HCT116 (cell line): ENCODE data around the gene GCLC. TPM values are rescaled to one million over a fixed set of nuclear protein-coding genes. Genes with fewer than 3 reads are reported as not detected.

ENCODE experiments used
- ATAC-seq: fragments of 200-7000 bp; cut with Tn5 transposase; 2 replicates; pipeline ENCODE4 v1.9.1; 2020; ENCODE audit warnings: mild to moderate bottlenecking, moderate library complexity
- BruUV-seq: library from RNA; stranded (reverse); fragments of 400-500 nt; replicated peaks from 2 replicates; lab custom pipeline; 2021; lab: Mats Ljungman, UMichigan
- CTCF ChIA-PET: fragments of 300-600 bp; sonication (Branson Sonifier 250); formaldehyde crosslinking; loops from one replicate; lab custom pipeline; 2021; ENCODE audit warnings: antibody characterized with exemption; lab: Charles Lee
- POLR2A ChIA-PET: fragments of 300-600, 350-600 bp; sonication (Branson Sonifier 250); formaldehyde crosslinking; loops from one replicate; lab custom pipeline; 2021; ENCODE audit warnings: antibody characterized with exemption; lab: Charles Lee
- RAD21 ChIA-PET, 2 experiments: fragments of 300-600 bp; sonication (Branson Sonifier 250); formaldehyde crosslinking; loops; one replicate each; lab custom pipeline; 2023; ENCODE audit warnings: low total read pairs in 2 of 2; ENCODE audit not compliant: uncharacterized antibody in 2 of 2, unreplicated experiment in 2 of 2, low non-redundant PET in 1 of 2; lab: Charles Lee
- DNase-seq: peaks from one replicate; pipeline ENCODE4 v3.0.0-alpha.2; 2010; ENCODE audit warnings: low read depth, low spot score
- H2AFZ ChIP-seq: fragments of 200-600 bp; shearing (Covaris generic), sonication (generic); 2 replicates; pipeline ENCODE4 v1.6.1; 2017; ENCODE audit warnings: low read depth, mixed run types, mixed read lengths, antibody characterized with exemption, low read length; ENCODE audit not compliant: poor library complexity, severe bottlenecking
- H3K27ac ChIP-seq: 2 replicates; pipeline ENCODE4 v1.5.1; 2012; ENCODE audit warnings: low read depth, low read length
- H3K27me3 ChIP-seq: fragments of 200-600 bp; sonication (generic); 2 replicates; pipeline ENCODE4 v1.6.1; 2016; ENCODE audit warnings: mixed run types, low read length, mixed read lengths; ENCODE audit not compliant: insufficient read depth
- H3K36me3 ChIP-seq, 2 experiments: fragments of 200-500 bp in 1 of 2; fragments of 200-600 bp in 1 of 2; sonication (Bioruptor generic) in 1 of 2; sonication (generic) in 1 of 2; 2 replicates each; pipeline versions ENCODE4 v1.5.1 to v1.6.1; 2014 to 2016; ENCODE audit warnings: low read length in 2 of 2, inconsistent platforms in 1 of 2, mixed read lengths in 1 of 2, mixed run types in 1 of 2; ENCODE audit not compliant: insufficient read depth in 2 of 2, control insufficient read depth in 1 of 2
- H3K4me1 ChIP-seq, 2 experiments: fragments of 200-600 bp in 1 of 2; sonication (generic) in 1 of 2; 2 replicates each; pipeline versions ENCODE4 v1.5.1 to v1.6.1; 2012 to 2017; ENCODE audit warnings: low read length in 2 of 2, inconsistent platforms in 1 of 2, mild to moderate bottlenecking in 1 of 2, mixed read lengths in 1 of 2, mixed run types in 1 of 2, moderate library complexity in 1 of 2; ENCODE audit not compliant: insufficient read depth in 2 of 2, control insufficient read depth in 1 of 2
- H3K4me2 ChIP-seq: fragments of 200-600 bp; sonication (generic); 2 replicates; pipeline ENCODE4 v1.6.1; 2017; ENCODE audit warnings: mixed run types, low read length, mixed read lengths
- H3K4me3 ChIP-seq, 2 experiments: fragments of 200-600 bp in 1 of 2; sonication (generic) in 1 of 2; replicated peaks in 1 of 2; 2 replicates each; pipeline ENCODE4 v1.5.1; 2011 to 2016; ENCODE audit warnings: low read length in 2 of 2, control low read depth in 1 of 2, low read depth in 1 of 2, mild to moderate bottlenecking in 1 of 2, mixed read lengths in 1 of 2, mixed run types in 1 of 2
- H3K79me2 ChIP-seq: fragments of 200-600 bp; sonication (generic); 2 replicates; pipeline ENCODE4 v1.6.1; 2017; ENCODE audit warnings: mild to moderate bottlenecking, mixed run types, low read length, moderate library complexity, mixed read lengths; ENCODE audit not compliant: insufficient read depth
- H3K9ac ChIP-seq: fragments of 200-600 bp; sonication (generic); 2 replicates; pipeline ENCODE4 v1.6.1; 2016; ENCODE audit warnings: low read length, mixed read lengths
- H3K9me2 ChIP-seq: fragments of 200-600 bp; sonication (generic), shearing (Covaris generic); 2 replicates; pipeline ENCODE4 v1.6.1; 2017; ENCODE audit warnings: mixed run types, mild to moderate bottlenecking, moderate library complexity; ENCODE audit not compliant: insufficient read depth
- H3K9me3 ChIP-seq, 2 experiments: fragments of 200-500 bp in 1 of 2; fragments of 200-600 bp in 1 of 2; sonication (Bioruptor generic) in 1 of 2; sonication (generic) in 1 of 2; 2 replicates each; pipeline ENCODE4 v1.6.1; 2014 to 2017; ENCODE audit warnings: low read length in 2 of 2, mixed read lengths in 2 of 2, inconsistent platforms in 1 of 2, low read depth in 1 of 2, mild to moderate bottlenecking in 1 of 2, mixed run types in 1 of 2, moderate library complexity in 1 of 2; ENCODE audit not compliant: control insufficient read depth in 1 of 2, insufficient read depth in 1 of 2
- H4K20me1 ChIP-seq: fragments of 200-600 bp; sonication (generic), shearing (Covaris generic); 2 replicates; pipeline ENCODE4 v1.6.1; 2017; ENCODE audit warnings: mixed run types, mild to moderate bottlenecking, moderate library complexity; ENCODE audit not compliant: insufficient read depth
- SIN3A ChIP-seq: IDR thresholded peaks from 2 replicates; pipeline ENCODE4 v1.6.1; 2012; ENCODE audit warnings: low read depth
- intact Hi-C: fragments of 100-400 bp; cut with micrococcal nuclease; formaldehyde crosslinking; loops from 2 replicates; pipeline ENCODE4 v1.10.0; 2022
- total RNA-seq: library from RNA; stranded (reverse); gene quantifications from one replicate; pipeline ENCODE4 v1.2.1, GENCODE V29; 2021; ENCODE audit not compliant: unreplicated experiment

Gene GCLC
- total RNA-seq, 1 experiment from 2014 or later = 72.0 TPM

GRCh38 chr6:53447865-53448264, 97.0 kb downstream of the GCLC start:
- ChIA-PET POLR2A (no interaction called here), CTCF (no interaction called here), RAD21 (interaction anchor here in 1 of 2 experiments (0.6 kb wide), 1 partner anchor 57 kb away, joined by 3 read pairs; no protein-coding TSS in a partner anchor)
- H4K20me1 ChIP-seq = no peaks in the 10 kb centered on the region
- no peaks in the 10 kb centered on the region for H3K36me3 ChIP-seq
- H3K79me2 ChIP-seq = no peaks in the 10 kb centered on the region
- no TSS peak for BruUV-seq
- no peak overlapping the region for H3K4me3 ChIP-seq
- no peak overlapping the region for H2AFZ ChIP-seq
- no peak for TF ChIP-seq SIN3A
- DNase-seq (no peak), ATAC-seq (no peak)
- no peaks in the 10 kb centered on the region for H3K4me1 ChIP-seq
- no peaks in the 10 kb centered on the region for H3K9me2 ChIP-seq
- H3K9ac ChIP-seq = no peak overlapping the region
- no peaks in the 10 kb centered on the region for H3K9me3 ChIP-seq
- no peak overlapping the region for H3K4me2 ChIP-seq
- intact Hi-C loops = no loop called here
- H3K27me3 ChIP-seq = no peaks in the 10 kb centered on the region
- no peak overlapping the region for H3K27ac ChIP-seq

Other genes with a start within 250 kb of the GCLC start
- gene ELOVL5, start 196.2 kb downstream of the GCLC start, total RNA-seq = 85.3 TPM
- 0.57 TPM for gene KLHL31, start 120.7 kb upstream of the GCLC start, total RNA-seq
- gene LRRC1, start 249.9 kb upstream of the GCLC start, total RNA-seq = 19.8 TPM